GM19468 (cell line): ENCODE measurements around the gene GPRIN2.

ENCODE experiments used
- ATAC-seq: cut with Tn5 transposase; IDR thresholded peaks from one replicate; pipeline ENCODE4 v1.9.1; 2021; ENCODE audit warnings: mild to moderate bottlenecking, moderate library complexity, moderate number of reproducible peaks; ENCODE audit not compliant: unreplicated experiment; ENCODE audit errors: extremely low read depth

The GPRIN2 gene

GRCh38 chr10:46550795-46551700 is 5.4 kb downstream of the GPRIN2 start:
- ATAC-seq: no peak

GRCh38 chr10:46550076-46550790 is 6.2 kb downstream of the GPRIN2 start:
- no peak for ATAC-seq

DNA sequence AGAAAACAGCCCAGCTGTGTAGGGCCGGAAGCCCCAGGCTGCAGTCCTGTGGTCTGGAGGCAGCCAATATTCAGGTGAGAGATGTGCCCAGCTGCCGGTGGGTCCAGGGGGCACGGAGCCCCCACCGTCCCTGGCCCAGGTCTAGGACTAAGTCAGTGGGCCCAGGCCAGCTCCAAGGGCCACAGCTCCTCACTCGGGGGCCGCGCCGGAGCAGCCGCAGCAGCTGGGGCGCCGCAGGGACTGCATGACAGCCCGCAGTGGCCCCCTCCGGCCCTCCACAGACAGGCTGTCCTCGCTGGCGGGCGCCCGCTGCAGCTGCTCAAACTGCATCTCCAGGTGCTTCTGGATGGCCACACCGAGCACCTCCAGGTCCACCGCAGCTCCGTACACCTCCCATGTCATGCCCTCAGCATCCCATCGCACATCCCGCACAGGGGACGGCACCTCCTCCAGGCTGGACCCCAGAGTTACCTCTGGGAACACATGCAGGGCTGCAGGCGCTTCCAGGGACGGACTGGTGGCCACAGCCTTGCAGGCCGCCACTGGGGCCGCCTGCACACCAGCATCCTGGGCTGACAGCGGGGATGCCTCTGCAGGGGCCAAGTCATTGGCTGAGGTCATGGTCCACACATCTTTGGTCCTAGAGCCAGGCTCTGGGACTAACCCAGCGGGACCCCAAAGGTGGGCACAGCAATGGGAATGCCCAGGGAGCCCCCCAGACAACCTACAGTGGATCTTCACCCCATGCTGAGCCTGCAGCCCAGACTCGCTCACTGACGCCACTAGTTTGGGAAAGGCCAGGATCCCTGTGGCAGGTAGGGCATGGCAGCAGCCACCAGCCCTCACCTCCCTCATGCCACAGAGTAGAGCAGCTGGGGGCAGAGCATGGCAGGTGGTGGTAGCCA is 7.0 kb downstream of the GPRIN2 start:
- no peak for ATAC-seq

- no peak for ATAC-seq
Observed at GRCh38 chr10:46548498-46549090, 7.9 kb downstream of the GPRIN2 start.

GRCh38 chr10:46547541-46548497 is 8.6 kb downstream of the GPRIN2 start:
- no peak for ATAC-seq

DNA sequence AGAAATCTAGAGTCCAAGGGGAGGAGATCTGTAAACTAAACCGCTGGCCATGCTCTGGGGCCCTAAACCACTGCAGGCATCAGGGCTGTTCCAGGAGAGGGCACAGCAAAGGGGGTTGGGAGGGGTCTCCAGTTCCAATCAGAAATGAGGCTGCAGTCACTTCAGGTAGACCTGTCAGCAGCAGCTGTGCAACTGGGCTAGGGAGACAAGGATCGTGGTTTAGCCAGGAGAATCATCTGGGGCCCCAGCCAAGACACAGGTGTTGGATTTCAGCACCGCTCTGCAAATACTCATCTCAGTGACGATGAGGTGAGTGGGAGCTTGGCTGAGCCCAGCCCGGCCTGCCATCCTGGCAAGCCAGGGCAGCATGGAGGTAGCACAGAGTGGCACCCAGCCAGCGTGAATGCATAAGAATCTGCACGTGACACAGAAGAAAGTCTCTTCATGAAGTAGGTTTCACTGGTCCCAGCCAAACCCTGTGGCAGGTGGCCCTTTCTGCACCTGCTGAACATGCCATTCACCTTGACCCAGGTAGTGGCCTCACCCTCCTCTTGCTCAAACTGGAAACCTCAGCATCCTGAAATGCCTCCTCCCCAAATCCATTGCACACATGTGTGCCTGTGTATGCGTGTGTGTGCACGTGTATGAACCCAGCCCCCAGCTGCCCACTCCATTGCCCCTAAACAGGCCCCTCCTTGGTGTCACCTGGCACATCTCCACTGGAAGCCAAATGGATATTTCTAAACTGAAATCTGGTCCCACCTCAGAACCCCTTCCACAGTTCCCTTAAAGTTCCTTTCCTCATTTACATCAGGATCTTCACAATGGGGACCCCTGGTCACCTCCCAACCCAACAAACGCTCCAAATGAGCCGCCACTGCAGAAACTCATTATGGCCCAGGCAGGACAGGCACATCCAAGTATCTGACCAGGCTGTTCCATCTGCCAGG is 9.6 kb downstream of the GPRIN2 start:
- no peak for ATAC-seq

- ATAC-seq: no peak
Observed at GRCh38 chr10:46545861-46546590, 10.4 kb downstream of the GPRIN2 start.

GRCh38 chr10:46544989-46545791 is 11.3 kb downstream of the GPRIN2 start:
- ATAC-seq: no peak

- ATAC-seq: no peak
Observed at GRCh38 chr10:46543466-46544377, 12.7 kb downstream of the GPRIN2 start.

DNA sequence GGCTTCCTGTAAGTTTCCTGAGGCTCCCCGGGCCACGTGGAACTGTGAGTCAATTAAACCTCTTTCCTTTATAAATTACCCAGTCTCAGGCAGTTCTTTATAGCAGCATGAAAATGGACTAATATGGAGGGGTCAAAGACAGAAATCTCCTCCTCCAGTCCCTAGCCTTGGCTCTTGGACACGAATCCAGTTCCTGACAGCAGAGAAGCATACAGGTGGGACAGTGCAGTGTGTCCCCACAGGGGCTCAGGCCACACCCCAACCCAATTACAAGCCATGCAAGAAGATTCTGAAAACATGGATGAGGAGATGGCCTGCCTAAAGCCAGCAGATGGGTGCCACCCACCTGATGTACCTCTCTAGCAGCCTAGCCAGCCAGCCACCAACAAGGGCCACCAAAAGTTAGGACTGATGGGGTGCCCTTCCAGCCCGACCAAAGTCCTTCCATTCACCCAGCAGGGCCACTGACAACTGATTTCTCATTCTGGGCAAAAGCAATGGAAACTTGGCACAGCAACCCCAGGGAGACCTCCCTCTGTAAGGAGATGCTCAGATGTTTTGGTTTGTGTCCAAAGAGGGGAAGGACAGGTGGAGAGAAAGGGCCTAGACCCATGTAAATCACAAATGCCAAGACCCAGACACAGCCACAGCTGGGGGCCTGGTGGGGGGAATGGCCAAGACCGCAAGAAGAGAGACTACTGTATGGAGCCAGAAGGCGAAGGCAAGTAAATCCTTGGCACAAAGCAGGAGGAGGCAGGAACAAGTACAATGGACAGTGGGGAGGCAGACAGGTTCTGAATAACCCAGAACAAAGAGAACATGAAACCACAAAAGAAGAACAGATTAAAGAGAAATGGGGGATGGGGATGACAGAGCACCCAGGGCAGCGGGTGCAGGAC is 13.6 kb downstream of the GPRIN2 start:
- no peak for ATAC-seq

DNA sequence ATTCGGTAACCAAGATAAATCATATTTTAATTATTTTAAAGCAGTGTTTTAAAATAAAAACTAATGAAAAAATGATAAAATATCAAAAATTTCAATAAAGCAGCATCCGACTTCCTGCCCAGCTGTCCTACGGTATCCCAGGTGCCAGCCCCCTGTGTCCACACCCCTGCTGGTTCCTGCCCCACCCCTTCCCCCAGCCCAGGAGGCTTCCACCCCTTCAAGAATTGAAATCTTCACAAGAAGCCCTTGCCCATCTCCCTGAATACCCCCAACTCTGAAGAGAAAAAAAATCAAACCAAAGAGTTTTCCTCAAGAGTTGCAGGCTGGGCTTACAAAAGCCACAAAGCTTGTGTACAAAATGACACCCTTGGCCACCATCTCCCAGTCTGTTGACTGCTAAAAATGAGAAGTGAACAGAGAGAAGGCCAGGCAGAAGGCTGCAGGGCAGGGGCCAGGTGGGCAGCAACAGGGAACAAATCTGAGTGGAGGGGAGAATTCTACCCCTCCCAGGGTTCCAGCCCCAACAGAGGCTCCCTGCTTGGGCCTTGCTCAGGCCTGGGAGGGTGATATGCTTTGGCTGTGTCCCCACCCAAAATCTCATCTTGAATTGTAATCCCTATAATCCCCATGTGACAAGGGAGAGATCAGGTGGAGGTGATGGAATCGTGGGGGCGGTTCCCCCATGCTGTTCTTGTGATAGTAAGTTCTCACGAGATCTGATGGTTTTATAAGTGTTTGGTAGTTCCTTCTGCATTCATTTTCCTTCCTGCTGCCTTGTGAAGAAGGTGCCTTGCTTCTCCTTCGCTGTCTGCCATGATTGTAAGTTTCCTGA is 14.5 kb downstream of the GPRIN2 start:
- no peak for ATAC-seq

DNA sequence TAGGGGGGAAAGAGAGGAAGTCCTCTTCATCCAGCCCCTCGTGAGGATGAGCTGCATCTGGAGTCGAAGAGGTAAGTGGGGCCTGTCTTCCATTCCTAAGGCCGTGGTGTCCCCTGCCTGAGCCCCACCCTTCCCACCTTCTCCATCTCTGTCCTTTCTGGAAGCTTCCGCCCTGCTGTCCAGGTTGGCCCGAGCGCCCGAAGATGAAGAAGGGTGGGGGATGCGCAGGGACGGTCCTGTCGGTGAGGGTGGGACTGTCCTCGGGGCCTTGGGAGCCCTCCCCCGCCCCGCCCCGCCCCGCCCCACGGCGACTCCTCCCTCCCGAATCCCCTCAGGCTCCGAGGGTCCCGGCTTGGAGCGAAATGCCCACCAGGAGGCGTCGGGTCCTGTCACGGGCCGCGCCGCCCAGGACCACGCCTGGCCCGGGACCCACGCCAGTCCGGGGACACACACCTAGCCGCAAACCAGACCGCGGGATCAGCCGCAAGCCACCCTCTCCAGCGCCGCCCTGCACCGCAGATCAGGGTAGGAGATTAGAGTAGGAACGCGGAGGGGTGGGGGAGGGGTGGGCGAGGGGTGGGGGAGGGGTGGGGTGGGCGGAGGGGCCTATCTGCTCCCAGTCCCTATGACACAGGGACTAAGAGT is 15.3 kb downstream of the GPRIN2 start:
- ATAC-seq: no peak

DNA sequence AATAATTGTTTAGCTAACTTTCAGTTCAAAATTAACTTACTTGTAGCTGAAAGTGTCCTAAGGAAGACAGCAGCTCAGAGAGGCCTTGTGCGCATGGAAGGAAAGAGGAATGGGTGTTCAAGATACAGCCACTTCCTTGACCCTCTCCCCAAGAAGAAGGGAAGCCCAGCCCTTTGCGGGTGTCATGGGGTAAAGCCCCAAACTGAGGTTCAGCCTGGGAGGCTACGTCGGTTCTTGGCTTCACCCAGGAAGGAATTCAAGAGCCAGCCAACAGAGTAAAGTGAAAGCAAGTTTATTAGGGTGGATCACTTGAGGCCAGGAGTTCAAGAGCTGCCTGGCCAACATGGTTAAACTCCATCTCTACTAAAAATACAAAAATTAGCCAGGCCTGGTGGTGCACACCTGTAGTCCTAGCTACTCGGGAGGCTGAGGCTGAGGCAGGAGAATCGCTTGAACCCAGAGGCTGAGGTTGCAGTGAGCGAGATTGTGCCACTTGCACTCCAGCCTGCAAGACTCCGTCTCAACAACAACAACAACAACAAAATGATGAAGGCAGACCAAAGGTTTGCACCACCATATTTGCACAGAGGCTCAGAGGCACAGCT is 15.9 kb downstream of the GPRIN2 start:
- no peak for ATAC-seq
